ENCODE measurements around the gene SEZ6. TPM values are rescaled to one million over a fixed set of nuclear protein-coding genes. Genes with fewer than 3 reads are reported as not detected.

The SEZ6 gene
- total RNA-seq, 1 donor from 2014 or later: 0.72 TPM

GRCh38 chr17:29043539-29044145 lies 37.8 kb upstream of the SEZ6 start:
- Mint-ChIP-seq H3K27ac (ENCODE audit: unreplicated experiment) (no peak overlapping the region), H3K36me3 (ENCODE audit: low read depth) (no peaks in the 10 kb centered on the region), H3K27me3 (ENCODE audit: low read depth) (no peaks in the 10 kb centered on the region), H3K4me1 (peaks cover 60% of the 10 kb centered on the region), H3K9me3 (no peaks in the 10 kb centered on the region), H3K4me3 (no peak overlapping the region)
- no peak for TF ChIP-seq CTCF (conservative IDR thresholded peaks at IDR 0.05)
- no peak for DNase-seq (ENCODE audit: low read depth, low spot score)

DNA sequence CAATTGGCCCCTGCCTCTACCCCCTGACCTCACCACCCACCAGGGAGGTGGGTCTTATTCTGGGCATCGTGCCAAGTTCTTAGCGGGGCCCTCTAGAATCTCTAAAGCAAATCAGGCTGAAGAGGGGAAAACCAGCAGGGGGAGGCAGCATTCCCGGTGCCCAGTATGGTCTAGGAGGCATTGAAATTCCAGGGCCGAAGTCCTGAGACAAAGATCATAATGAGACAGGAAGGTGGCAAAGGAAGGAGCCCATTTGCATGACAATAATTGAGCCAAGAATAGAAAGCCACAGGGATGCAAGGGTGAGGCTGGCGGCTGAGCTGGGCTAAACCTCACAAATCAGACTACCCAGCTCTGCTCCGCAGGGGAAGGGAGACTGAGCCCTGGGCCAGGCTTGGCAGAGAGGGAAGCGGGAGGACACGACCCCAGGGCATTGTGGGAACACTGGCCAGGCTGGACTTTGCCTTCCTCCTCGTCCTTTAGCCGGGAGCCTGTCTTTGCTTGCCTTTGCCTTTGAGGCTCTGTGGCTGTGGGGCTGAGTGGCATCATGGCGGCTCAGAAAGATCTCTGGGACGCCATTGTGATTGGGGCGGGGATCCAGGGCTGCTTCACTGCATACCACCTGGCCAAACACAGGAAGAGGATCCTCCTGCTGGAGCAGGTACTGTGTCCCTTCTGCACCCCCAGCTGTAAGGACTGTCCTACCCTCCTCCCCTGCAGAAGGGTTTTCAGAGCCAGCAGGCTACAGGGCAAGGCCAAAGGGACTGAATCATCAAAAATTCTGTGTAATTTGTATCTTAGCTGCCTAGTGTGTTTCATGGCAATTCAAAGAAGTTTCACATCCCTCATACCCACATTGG lies 37.1 kb upstream of the SEZ6 start, which contains the start of gene PIPOX:
PIPOX (plus strand) TSS at position 463 of the 860 bp plus-strand sequence; CDS start at position 548, 85 bp downstream.
- H3K9me3 Mint-ChIP-seq: no peaks in the 10 kb centered on the region
- H3K4me3 Mint-ChIP-seq: no peak within 1 kb of the TSS
- no peak for DNase-seq (ENCODE audit: low read depth, low spot score)
- H3K27ac Mint-ChIP-seq (ENCODE audit: unreplicated experiment): no peak within 1 kb of the TSS
- no peaks in the 10 kb centered on the region for H3K36me3 Mint-ChIP-seq (ENCODE audit: low read depth)
- peak; percentile 16 for TF ChIP-seq CTCF (conservative IDR thresholded peaks at IDR 0.05)
- H3K27me3 Mint-ChIP-seq (ENCODE audit: low read depth): no peaks in the 10 kb centered on the region
- peaks cover 52% of the 10 kb centered on the region for H3K4me1 Mint-ChIP-seq

DNA sequence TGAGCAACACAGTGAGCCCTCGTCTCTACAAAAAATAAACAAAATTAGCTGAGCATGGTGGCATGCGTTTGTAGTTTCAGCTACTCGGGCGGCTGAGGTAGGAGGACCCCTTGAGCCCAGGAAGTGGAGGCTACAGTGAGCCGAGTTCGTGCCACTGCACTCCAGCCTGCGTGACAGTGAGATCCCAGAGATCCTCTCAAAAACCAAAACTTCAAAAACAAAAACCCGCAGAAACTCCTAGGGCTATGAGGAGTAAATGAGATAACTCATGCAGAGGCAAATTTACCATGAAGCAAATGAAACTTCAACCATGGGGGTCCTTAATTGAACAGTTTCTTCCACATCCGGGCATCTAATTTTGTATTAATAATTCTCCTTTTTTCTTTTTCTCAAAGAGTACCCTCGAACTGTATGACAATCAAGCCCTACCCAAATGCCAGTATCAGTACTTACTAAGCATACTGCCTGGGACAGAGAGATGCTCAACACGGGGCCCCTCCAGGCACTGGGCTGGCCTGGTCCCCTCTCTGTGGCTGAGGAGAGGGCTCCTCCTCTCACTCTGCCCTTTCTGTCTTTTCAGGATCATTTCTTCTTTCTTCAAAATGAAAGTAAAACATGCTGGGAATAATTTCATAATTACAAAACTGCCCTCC lies 36.3 kb upstream of the SEZ6 start:
- Mint-ChIP-seq H3K27ac (ENCODE audit: unreplicated experiment) (no peak overlapping the region), H3K4me3 (no peak overlapping the region)

DNA sequence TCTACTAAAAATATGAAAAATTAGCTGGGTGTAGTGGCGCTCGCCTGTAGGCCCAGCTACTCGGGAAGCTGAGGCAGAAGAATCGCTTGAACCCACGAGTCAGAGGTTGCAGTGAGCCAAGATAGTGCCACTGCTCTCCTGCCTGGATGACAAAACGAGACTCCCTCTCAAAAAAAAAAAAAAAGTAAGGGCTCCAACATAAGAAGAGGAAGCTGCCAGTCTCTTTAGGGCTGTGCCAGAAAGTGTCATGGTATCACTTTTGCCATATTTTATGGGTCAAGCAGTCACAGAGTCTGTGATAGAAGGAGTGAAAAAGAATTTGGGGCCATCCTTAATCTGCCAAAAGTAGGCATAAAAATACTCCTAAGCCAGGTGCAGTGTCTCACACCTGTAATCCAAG lies 35.7 kb upstream of the SEZ6 start:
- Mint-ChIP-seq H3K27me3 (ENCODE audit: low read depth) (no peaks in the 10 kb centered on the region), H3K4me3 (no peak overlapping the region), H3K27ac (ENCODE audit: unreplicated experiment) (no peak overlapping the region), H3K9me3 (no peaks in the 10 kb centered on the region), H3K36me3 (ENCODE audit: low read depth) (no peaks in the 10 kb centered on the region), H3K4me1 (peaks cover 42% of the 10 kb centered on the region)
- no peak for DNase-seq (ENCODE audit: low read depth, low spot score)
- no peak for TF ChIP-seq CTCF (conservative IDR thresholded peaks at IDR 0.05)

More for the DNA sequence above, 36.3 kb upstream of the SEZ6 start:
- Mint-ChIP-seq H3K36me3 (ENCODE audit: low read depth) (no peaks in the 10 kb centered on the region), H3K9me3 (no peaks in the 10 kb centered on the region), H3K27me3 (ENCODE audit: low read depth) (no peaks in the 10 kb centered on the region), H3K4me1 (peaks cover 45% of the 10 kb centered on the region)
- DNase-seq (ENCODE audit: low read depth, low spot score): no peak
- no peak for TF ChIP-seq CTCF (conservative IDR thresholded peaks at IDR 0.05)

- DNase-seq (ENCODE audit: low read depth, low spot score): no peak
- Mint-ChIP-seq H3K36me3 (ENCODE audit: low read depth) (no peaks in the 10 kb centered on the region), H3K9me3 (no peaks in the 10 kb centered on the region), H3K27ac (ENCODE audit: unreplicated experiment) (no peak overlapping the region), H3K4me3 (no peak overlapping the region), H3K4me1 (peaks cover 37% of the 10 kb centered on the region), H3K27me3 (ENCODE audit: low read depth) (peaks cover 2% of the 10 kb centered on the region)
- TF ChIP-seq CTCF (conservative IDR thresholded peaks at IDR 0.05): no peak
Measured at GRCh38 chr17:29041091-29041490, 35.3 kb upstream of the SEZ6 start.

Data from neural crest cell (in vitro differentiated cells).